Naive B cell (primary cell): ENCODE data around the gene PLXNA4. TPM values are rescaled to one million over a fixed set of nuclear protein-coding genes. Genes with fewer than 3 reads are reported as not detected.

Experiments
- ATAC-seq, 2 donors: fragments of 150-1000 bp; cut with Tn5 transposase; 2 replicates each; pipeline ENCODE4 v1.10.0; 2021; ENCODE audit warnings: low read depth in 2 of 2, mild to moderate bottlenecking in 2 of 2, moderate library complexity in 2 of 2
- DNase-seq: peaks from one replicate; pipeline ENCODE4 v3.0.0; 2022
- H3K27ac Mint-ChIP-seq, 6 donors: one replicate each; pipeline ENCODE4 v1.8.0; 2020 to 2022; ENCODE audit warnings: mild to moderate bottlenecking in 6 of 6, mixed read lengths in 6 of 6, moderate library complexity in 5 of 6, inconsistent platforms in 2 of 6
- H3K27me3 Mint-ChIP-seq, 3 donors: one replicate each; pipeline ENCODE4 v1.8.0; 2021 to 2022; ENCODE audit warnings: mixed read lengths in 3 of 3, mild to moderate bottlenecking in 1 of 3
- H3K36me3 Mint-ChIP-seq, 2 donors: one replicate each; pipeline ENCODE4 v1.8.0; 2020 to 2022; ENCODE audit warnings: mixed read lengths in 2 of 2, inconsistent platforms in 1 of 2, mild to moderate bottlenecking in 1 of 2
- H3K4me1 Mint-ChIP-seq, 3 donors: one replicate each; pipeline ENCODE4 v1.8.0; 2020 to 2022; ENCODE audit warnings: mixed read lengths in 3 of 3, inconsistent platforms in 1 of 3, mild to moderate bottlenecking in 1 of 3, moderate library complexity in 1 of 3
- H3K4me3 Mint-ChIP-seq, 8 donors: one replicate each; pipeline ENCODE4 v1.8.0; 2020 to 2022; ENCODE audit warnings: mild to moderate bottlenecking in 8 of 8, mixed read lengths in 8 of 8, moderate library complexity in 8 of 8, inconsistent platforms in 2 of 8
- H3K9me3 Mint-ChIP-seq, 7 donors: one replicate each; pipeline ENCODE4 v1.8.0; 2020 to 2022; ENCODE audit warnings: mixed read lengths in 7 of 7, mild to moderate bottlenecking in 5 of 7, inconsistent platforms in 2 of 7, moderate library complexity in 1 of 7
- polyA plus RNA-seq, 6 donors: library from polyadenylated mRNA; unstranded; fragments of 300-500 nt; fragmentation: Illumina TruSeq; gene quantifications; one replicate each; pipeline ENCODE4 v1.2.3, GENCODE V29; 2021; ENCODE audit warnings: low read depth in 6 of 6

The PLXNA4 gene
- polyA plus RNA-seq, 6 donors from 2014 or later: not detected

GRCh38 chr7:132568962-132569361 lies 7.3 kb downstream of the PLXNA4 start:
- DNase-seq (no peak), ATAC-seq (no peak)
- Mint-ChIP-seq H3K4me1 (peaks cover 0 to 4% (median 0%) of the 10 kb centered on the region in 3 donors), H3K36me3 (peaks cover 0 to 12% of the 10 kb centered on the region in 2 donors), H3K27ac (no peak overlapping the region), H3K27me3 (peaks cover 58 to 88% (median 83%) of the 10 kb centered on the region in 3 donors), H3K4me3 (no peak overlapping the region), H3K9me3 (peaks cover 0 to 9% (median 3%) of the 10 kb centered on the region in 7 donors)

DNA sequence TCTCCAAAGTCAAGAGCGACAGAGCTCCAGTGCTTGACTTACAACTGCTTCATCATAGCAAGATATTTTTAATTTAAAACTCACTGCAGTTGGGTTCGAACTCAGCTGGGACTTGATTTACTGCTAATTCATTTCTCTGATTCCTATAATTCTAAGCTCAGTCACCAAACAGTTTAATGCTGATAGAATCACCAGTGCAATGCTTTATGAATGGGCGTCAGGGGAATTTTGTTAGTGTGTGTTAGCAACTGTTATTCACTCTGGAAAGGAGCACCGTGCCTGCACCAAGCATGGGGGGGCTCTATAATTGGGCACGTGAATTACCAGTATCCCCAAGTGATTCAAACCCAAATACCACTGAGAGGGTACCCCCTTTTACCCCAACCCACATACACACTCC lies 10.4 kb downstream of the PLXNA4 start:
- Mint-ChIP-seq H3K36me3 (peaks cover 0 to 13% of the 10 kb centered on the region in 2 donors), H3K4me1 (peaks cover 0 to 4% (median 0%) of the 10 kb centered on the region in 3 donors), H3K4me3 (no peak overlapping the region), H3K27me3 (peaks cover 36 to 77% (median 72%) of the 10 kb centered on the region in 3 donors), H3K27ac (no peak overlapping the region), H3K9me3 (peaks cover 0 to 10% (median 2%) of the 10 kb centered on the region in 7 donors)
- no peak for ATAC-seq
- DNase-seq: no peak

DNA sequence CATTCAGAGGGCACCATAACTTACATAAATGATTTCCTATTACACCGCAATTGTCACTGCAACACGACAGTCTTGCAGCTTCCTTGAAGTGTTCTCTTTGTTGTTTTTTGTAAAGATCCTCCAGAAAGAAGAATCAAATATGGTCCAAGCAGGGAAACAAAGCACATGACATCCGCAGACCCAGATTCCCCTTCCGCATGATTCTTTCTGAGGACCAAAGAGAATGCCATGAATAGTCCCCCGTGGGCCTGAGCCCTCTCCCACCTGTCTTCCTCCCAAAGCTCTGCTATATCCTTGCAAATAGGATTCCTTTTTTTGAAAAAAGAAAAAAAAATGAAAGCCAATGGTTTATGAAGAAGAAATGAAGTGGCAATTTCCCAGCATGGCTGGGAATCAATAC lies 10.8 kb downstream of the PLXNA4 start:
- H3K4me3 Mint-ChIP-seq: no peak overlapping the region

DNA sequence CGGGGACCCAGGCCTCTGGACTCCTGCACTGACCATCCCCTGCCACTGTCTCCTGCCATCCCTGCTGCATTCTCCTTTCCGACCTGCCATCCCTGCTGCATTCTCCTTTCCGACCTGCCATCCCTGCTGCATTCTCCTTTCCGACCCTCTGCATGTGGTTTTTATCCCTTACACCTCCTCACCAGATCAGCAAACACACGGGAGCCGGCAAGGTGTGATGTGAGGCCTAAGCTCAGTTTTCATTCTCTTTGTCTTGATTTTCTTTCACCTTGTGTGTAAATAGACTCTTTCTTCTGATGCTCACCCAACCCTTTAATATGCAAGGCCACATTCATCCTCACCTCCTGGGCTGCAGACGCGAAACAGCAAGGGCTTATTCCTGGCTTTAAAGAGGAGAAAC lies 11.4 kb downstream of the PLXNA4 start:
- ATAC-seq (no peak), DNase-seq (no peak)
- H3K27ac Mint-ChIP-seq: no peak overlapping the region
- H3K4me1 Mint-ChIP-seq: peaks cover 0 to 4% (median 0%) of the 10 kb centered on the region in 3 donors
- peaks cover 28 to 74% (median 68%) of the 10 kb centered on the region in 3 donors for H3K27me3 Mint-ChIP-seq
- peaks cover 0 to 14% (median 2%) of the 10 kb centered on the region in 7 donors for H3K9me3 Mint-ChIP-seq
- H3K36me3 Mint-ChIP-seq: peaks cover 0 to 13% of the 10 kb centered on the region in 2 donors
- no peak overlapping the region for H3K4me3 Mint-ChIP-seq

More for the DNA sequence above, 10.8 kb downstream of the PLXNA4 start:
- ATAC-seq (no peak), DNase-seq (no peak)
- Mint-ChIP-seq H3K36me3 (peaks cover 0 to 13% of the 10 kb centered on the region in 2 donors), H3K27ac (no peak overlapping the region), H3K4me1 (peaks cover 0 to 4% (median 0%) of the 10 kb centered on the region in 3 donors), H3K9me3 (peaks cover 0 to 14% (median 2%) of the 10 kb centered on the region in 7 donors), H3K27me3 (peaks cover 33 to 77% (median 72%) of the 10 kb centered on the region in 3 donors)

DNA sequence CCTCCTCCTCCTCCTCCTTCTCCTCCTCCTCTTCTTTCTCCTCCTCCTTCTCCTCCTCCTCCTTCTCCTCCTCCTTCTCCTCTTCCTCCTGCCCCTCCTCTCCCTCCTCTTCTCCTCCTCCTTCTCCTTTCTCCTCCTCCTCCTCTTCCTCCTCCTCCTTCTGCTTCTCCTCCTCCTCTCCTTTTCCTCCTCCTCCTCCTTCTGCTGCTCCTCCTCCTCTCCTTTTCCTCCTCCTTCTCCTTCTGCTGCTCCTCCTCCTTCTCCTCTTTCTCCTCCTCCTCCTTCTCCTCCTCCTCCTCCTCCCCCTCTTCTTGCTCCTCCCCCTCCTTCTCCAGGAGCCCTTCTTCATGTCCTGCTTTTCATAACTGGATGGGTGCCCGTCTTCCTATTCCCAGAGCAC lies 12.2 kb downstream of the PLXNA4 start:
- H3K36me3 Mint-ChIP-seq: peaks cover 0 to 13% of the 10 kb centered on the region in 2 donors
- DNase-seq: no peak
- peaks cover 24 to 74% (median 63%) of the 10 kb centered on the region in 3 donors for H3K27me3 Mint-ChIP-seq
- peaks cover 0 to 14% (median 2%) of the 10 kb centered on the region in 7 donors for H3K9me3 Mint-ChIP-seq
- no peak for ATAC-seq
- H3K4me3 Mint-ChIP-seq: no peak overlapping the region
- no peak overlapping the region for H3K27ac Mint-ChIP-seq
- peaks cover 0 to 4% (median 0%) of the 10 kb centered on the region in 3 donors for H3K4me1 Mint-ChIP-seq

GRCh38 chr7:132562690-132563089 lies 13.6 kb downstream of the PLXNA4 start:
- H3K4me1 Mint-ChIP-seq: peaks cover 0 to 4% (median 0%) of the 10 kb centered on the region in 3 donors
- peaks cover 18 to 69% (median 52%) of the 10 kb centered on the region in 3 donors for H3K27me3 Mint-ChIP-seq
- H3K4me3 Mint-ChIP-seq: no peak overlapping the region
- no peak for DNase-seq
- ATAC-seq: no peak
- peaks cover 0 to 13% of the 10 kb centered on the region in 2 donors for H3K36me3 Mint-ChIP-seq
- no peak overlapping the region for H3K27ac Mint-ChIP-seq
- peaks cover 0 to 14% (median 2%) of the 10 kb centered on the region in 7 donors for H3K9me3 Mint-ChIP-seq

DNA sequence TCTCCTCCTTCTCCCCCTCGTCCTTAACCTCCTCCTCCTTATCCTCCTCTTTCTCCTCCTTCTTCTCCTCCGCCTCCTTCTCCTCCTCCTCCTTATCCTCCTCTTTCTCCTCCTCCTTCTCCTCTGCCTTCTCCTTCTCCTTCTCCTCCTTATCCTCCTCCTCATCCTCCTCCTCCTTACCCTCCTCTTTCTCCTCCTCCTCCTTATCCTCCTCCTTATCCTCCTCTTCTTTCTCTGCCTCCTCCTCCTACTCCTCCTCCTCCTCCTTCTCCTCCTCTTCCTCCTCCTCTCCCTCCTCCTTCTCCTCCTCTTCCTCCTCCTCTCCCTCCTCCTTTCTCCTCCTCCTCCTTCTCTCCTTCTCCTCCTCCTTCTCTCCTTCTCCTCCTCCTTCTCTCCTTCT lies 14.5 kb downstream of the PLXNA4 start:
- H3K27me3 Mint-ChIP-seq: peaks cover 14 to 62% (median 52%) of the 10 kb centered on the region in 3 donors
- no peak overlapping the region for H3K4me3 Mint-ChIP-seq
- ATAC-seq: no peak

DNA sequence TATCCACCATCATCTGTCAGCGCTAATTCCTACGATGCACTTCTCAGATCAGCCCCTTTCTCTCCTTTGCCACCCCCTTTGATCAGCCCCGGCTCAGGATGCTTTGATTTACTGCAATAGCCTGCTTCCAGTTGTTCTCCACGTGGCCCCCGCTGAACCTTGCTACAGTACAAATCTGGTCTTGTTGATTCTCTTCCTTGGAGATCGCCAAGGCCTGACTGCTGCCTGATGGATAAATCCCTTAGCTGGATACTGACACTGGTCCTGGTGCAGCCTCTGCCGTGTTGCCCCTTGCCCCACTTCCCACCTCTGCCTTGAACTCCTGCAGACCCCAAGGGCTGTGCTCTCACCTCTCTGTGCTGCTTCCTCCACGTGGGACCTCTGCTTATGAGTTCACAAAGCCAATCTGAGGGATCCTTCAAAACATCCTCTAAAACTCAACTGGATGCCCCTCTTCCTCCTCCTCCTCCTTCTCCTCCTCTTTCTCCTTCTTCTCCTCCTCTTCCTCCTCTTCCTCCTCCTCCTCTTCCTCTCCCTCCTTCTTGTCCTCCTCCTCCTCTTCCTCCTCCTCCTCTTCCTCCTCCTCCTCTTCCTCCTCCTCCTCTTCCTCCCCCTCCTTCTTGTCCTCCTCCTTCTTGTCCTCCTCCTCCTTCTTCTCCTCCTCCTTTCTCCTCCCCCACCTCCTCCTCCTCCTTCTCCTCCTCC lies 15.3 kb downstream of the PLXNA4 start:
- peak in 1 of 2 donors; percentile 20 for ATAC-seq
- Mint-ChIP-seq H3K36me3 (peaks cover 0 to 13% of the 10 kb centered on the region in 2 donors), H3K27me3 (peaks cover 14 to 55% (median 46%) of the 10 kb centered on the region in 3 donors), H3K4me1 (peaks cover 0 to 4% (median 0%) of the 10 kb centered on the region in 3 donors), H3K4me3 (no peak overlapping the region), H3K27ac (no peak overlapping the region), H3K9me3 (peaks cover 0 to 14% (median 2%) of the 10 kb centered on the region in 7 donors)
- no peak for DNase-seq

More for the DNA sequence above, 14.5 kb downstream of the PLXNA4 start:
- peaks cover 0 to 13% of the 10 kb centered on the region in 2 donors for H3K36me3 Mint-ChIP-seq
- no peak overlapping the region for H3K27ac Mint-ChIP-seq
- peaks cover 0 to 14% (median 2%) of the 10 kb centered on the region in 7 donors for H3K9me3 Mint-ChIP-seq
- no peak for DNase-seq
- peaks cover 0 to 4% (median 0%) of the 10 kb centered on the region in 3 donors for H3K4me1 Mint-ChIP-seq

DNA sequence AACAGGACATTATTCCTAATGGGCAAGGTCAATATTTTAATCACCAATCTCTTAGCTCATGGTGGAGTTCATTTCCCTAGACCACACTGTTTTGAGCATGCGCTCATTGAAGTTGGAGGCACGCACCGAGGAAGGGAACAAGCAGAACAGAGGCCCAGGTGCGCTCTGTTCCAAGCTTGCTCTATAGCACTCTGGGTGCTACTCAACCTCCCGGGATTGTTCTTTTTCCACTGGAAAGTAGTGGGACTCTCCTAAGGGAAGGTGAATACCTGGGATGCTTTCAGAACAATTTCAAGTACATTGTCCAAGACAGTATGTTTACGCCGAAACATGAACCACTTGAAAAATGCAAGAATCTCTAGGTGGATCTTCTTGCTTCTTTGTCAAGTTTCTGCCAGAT lies 16.2 kb downstream of the PLXNA4 start:
- ATAC-seq (no peak), DNase-seq (no peak)
- peaks cover 0 to 12% of the 10 kb centered on the region in 2 donors for H3K36me3 Mint-ChIP-seq
- H3K4me1 Mint-ChIP-seq: peaks cover 0 to 4% (median 0%) of the 10 kb centered on the region in 3 donors
- peaks cover 0 to 14% (median 2%) of the 10 kb centered on the region in 7 donors for H3K9me3 Mint-ChIP-seq
- H3K27ac Mint-ChIP-seq: no peak overlapping the region
- no peak overlapping the region for H3K4me3 Mint-ChIP-seq
- H3K27me3 Mint-ChIP-seq: peaks cover 9 to 47% (median 37%) of the 10 kb centered on the region in 3 donors

GRCh38 chr7:132558815-132559214 lies 17.5 kb downstream of the PLXNA4 start:
- no peak for ATAC-seq
- no peak for DNase-seq
- Mint-ChIP-seq H3K4me3 (no peak overlapping the region), H3K27me3 (peaks cover 0 to 34% (median 34%) of the 10 kb centered on the region in 3 donors), H3K27ac (no peak overlapping the region), H3K36me3 (no peaks in the 10 kb centered on the region), H3K9me3 (peaks cover 0 to 6% (median 3%) of the 10 kb centered on the region in 7 donors), H3K4me1 (no peaks in the 10 kb centered on the region)

DNA sequence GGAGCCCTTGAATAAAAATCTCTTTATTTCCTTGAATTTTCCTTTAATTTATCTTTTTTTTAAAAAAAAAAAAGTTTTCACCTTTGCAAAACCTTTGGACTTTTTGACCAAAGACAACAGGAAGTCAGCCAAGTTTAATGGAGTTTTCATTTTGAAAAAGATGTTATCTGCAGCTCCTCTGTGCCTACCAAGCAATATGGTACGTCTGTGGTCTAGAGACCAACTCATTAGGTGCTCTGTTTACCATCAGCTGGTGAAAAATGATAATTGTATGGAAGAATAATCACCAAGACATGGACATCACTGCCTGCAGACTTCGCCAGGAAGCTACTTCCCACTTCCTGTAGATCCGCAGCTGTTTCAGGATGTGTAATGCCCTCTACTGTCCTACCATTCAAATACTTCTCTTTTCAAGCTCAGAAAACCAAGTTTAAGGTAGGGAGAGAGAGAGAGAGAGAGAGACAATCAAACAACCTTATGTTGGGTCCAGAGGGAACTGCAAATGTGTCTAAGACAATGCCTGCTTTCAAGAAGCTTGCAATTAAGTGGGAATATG lies 18.7 kb downstream of the PLXNA4 start:
- Mint-ChIP-seq H3K27me3 (peaks cover 0 to 39% (median 33%) of the 10 kb centered on the region in 3 donors), H3K4me3 (no peak overlapping the region), H3K36me3 (no peaks in the 10 kb centered on the region), H3K27ac (no peak overlapping the region), H3K9me3 (peaks cover 0 to 10% (median 5%) of the 10 kb centered on the region in 7 donors), H3K4me1 (no peaks in the 10 kb centered on the region)
- ATAC-seq (no peak), DNase-seq (no peak)

- Mint-ChIP-seq H3K27ac (no peak overlapping the region), H3K4me3 (no peak overlapping the region), H3K36me3 (peaks cover 0 to 14% of the 10 kb centered on the region in 2 donors), H3K4me1 (no peaks in the 10 kb centered on the region), H3K27me3 (peaks cover 10 to 37% (median 33%) of the 10 kb centered on the region in 3 donors), H3K9me3 (peaks cover 5 to 33% (median 14%) of the 10 kb centered on the region in 7 donors)
- ATAC-seq: no peak
- DNase-seq: no peak
These were observed 21.8 kb downstream of the PLXNA4 start for GRCh38 chr7:132554446-132554845.

GRCh38 chr7:132553031-132553430 lies 23.2 kb downstream of the PLXNA4 start:
- Mint-ChIP-seq H3K9me3 (peaks cover 5 to 33% (median 14%) of the 10 kb centered on the region in 7 donors), H3K27me3 (peaks cover 10 to 39% (median 28%) of the 10 kb centered on the region in 3 donors), H3K36me3 (peaks cover 0 to 14% of the 10 kb centered on the region in 2 donors), H3K27ac (no peak overlapping the region), H3K4me1 (no peaks in the 10 kb centered on the region), H3K4me3 (no peak overlapping the region)
- ATAC-seq: no peak
- no peak for DNase-seq
